ENCODE measurements around the gene WDR7.

Gene WDR7

GRCh38 chr18:56709463-56709862 is 58.3 kb downstream of the WDR7 start:
- H2AFZ ChIP-seq (ENCODE audit: low read length): no peak overlapping the region
- H3K27ac ChIP-seq (ENCODE audit: low read length): no peak overlapping the region
- H3K79me2 ChIP-seq (ENCODE audit: low read length): no peaks in the 10 kb centered on the region
- H3F3A ChIP-seq (ENCODE audit: insufficient read depth, low read length): no peaks in the 10 kb centered on the region
- H3K27me3 ChIP-seq (replicated peaks; ENCODE audit: insufficient read depth, low read length): no peaks in the 10 kb centered on the region
- H4K20me1 ChIP-seq (ENCODE audit: insufficient read depth, low read length): no peaks in the 10 kb centered on the region
- H3K9me2 ChIP-seq (replicated peaks; ENCODE audit: insufficient read depth, low read length): no peaks in the 10 kb centered on the region
- H3K36me3 ChIP-seq (replicated peaks; ENCODE audit: insufficient read depth, low read length): no peaks in the 10 kb centered on the region
- H3K9ac ChIP-seq (ENCODE audit: low read length): no peak overlapping the region
- no peak overlapping the region for H3K4me3 ChIP-seq (ENCODE audit: low read length)
- TF ChIP-seq CTCF (IDR thresholded peaks at IDR 0.05; ENCODE audit: low read length): peak; percentile 35
- no peak for TF ChIP-seq EZH2 (optimal IDR thresholded peaks at IDR 0.05; ENCODE audit: low read depth, low read length)
- no peak for TF ChIP-seq EZH2phosphoT487 (IDR thresholded peaks at IDR 0.05; ENCODE audit: low read length)
- DNase-seq: peak; percentile 56
- H3K4me1 ChIP-seq (ENCODE audit: low read length): no peaks in the 10 kb centered on the region
- H3K9me3 ChIP-seq (replicated peaks; ENCODE audit: insufficient read depth, low read length): no peaks in the 10 kb centered on the region
- no peak overlapping the region for H3K4me2 ChIP-seq (ENCODE audit: low read depth, low read length)

GRCh38 chr18:56711708-56712445 is 60.7 kb downstream of the WDR7 start:
- TF ChIP-seq EZH2 (optimal IDR thresholded peaks at IDR 0.05; ENCODE audit: low read depth, low read length) (no peak), EZH2phosphoT487 (IDR thresholded peaks at IDR 0.05; ENCODE audit: low read length) (no peak), CTCF (IDR thresholded peaks at IDR 0.05; ENCODE audit: low read length) (no peak)
- no peaks in the 10 kb centered on the region for H4K20me1 ChIP-seq (ENCODE audit: insufficient read depth, low read length)
- H2AFZ ChIP-seq (ENCODE audit: low read length): no peak overlapping the region
- H3K9me3 ChIP-seq (replicated peaks; ENCODE audit: insufficient read depth, low read length): no peaks in the 10 kb centered on the region
- no peak for DNase-seq
- H3K4me1 ChIP-seq (ENCODE audit: low read length): peaks cover 3% of the 10 kb centered on the region; the same call in 1 of the 2 replicates
- H3K4me2 ChIP-seq (ENCODE audit: low read depth, low read length): no peak overlapping the region
- H3F3A ChIP-seq (ENCODE audit: insufficient read depth, low read length): no peaks in the 10 kb centered on the region
- no peaks in the 10 kb centered on the region for H3K9me2 ChIP-seq (replicated peaks; ENCODE audit: insufficient read depth, low read length)
- H3K27me3 ChIP-seq (replicated peaks; ENCODE audit: insufficient read depth, low read length): no peaks in the 10 kb centered on the region
- H3K27ac ChIP-seq (ENCODE audit: low read length): no peak overlapping the region
- H3K4me3 ChIP-seq (ENCODE audit: low read length): no peak overlapping the region
- H3K79me2 ChIP-seq (ENCODE audit: low read length): no peaks in the 10 kb centered on the region
- no peaks in the 10 kb centered on the region for H3K36me3 ChIP-seq (replicated peaks; ENCODE audit: insufficient read depth, low read length)
- H3K9ac ChIP-seq (ENCODE audit: low read length): no peak overlapping the region

DNA sequence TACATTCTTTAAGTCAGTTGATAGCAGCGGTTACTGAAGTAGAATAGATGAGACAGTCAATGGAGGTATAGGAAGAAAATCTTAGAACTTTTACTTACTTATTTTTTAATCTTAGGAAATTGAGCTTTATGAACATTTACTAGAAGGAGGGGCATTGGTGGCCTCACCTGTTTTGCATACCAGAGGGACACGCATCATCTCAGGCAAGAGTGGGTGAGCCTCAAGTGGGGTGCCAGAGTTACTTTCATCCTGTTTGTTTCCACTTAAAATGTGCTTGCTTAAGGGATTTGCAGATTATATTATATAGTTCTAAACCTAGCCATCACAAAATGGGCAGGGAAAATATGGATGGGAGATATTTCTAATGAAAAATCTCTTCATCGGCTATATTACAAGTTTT is 61.6 kb downstream of the WDR7 start:
- TF ChIP-seq EZH2 (optimal IDR thresholded peaks at IDR 0.05; ENCODE audit: low read depth, low read length): no peak
- no peak for TF ChIP-seq CTCF (IDR thresholded peaks at IDR 0.05; ENCODE audit: low read length)
- TF ChIP-seq EZH2phosphoT487 (IDR thresholded peaks at IDR 0.05; ENCODE audit: low read length): no peak
- no peak overlapping the region for H3K9ac ChIP-seq (ENCODE audit: low read length)

More for the DNA sequence above, 61.6 kb downstream of the WDR7 start:
- H3K4me3 ChIP-seq (ENCODE audit: low read length): no peak overlapping the region
- no peaks in the 10 kb centered on the region for H3K36me3 ChIP-seq (replicated peaks; ENCODE audit: insufficient read depth, low read length)
- no peak overlapping the region for H2AFZ ChIP-seq (ENCODE audit: low read length)
- no peaks in the 10 kb centered on the region for H3F3A ChIP-seq (ENCODE audit: insufficient read depth, low read length)
- H4K20me1 ChIP-seq (ENCODE audit: insufficient read depth, low read length): no peaks in the 10 kb centered on the region
- H3K4me1 ChIP-seq (ENCODE audit: low read length): peaks cover 5% of the 10 kb centered on the region; the same call in 1 of the 2 replicates
- no peaks in the 10 kb centered on the region for H3K9me2 ChIP-seq (replicated peaks; ENCODE audit: insufficient read depth, low read length)
- H3K27me3 ChIP-seq (replicated peaks; ENCODE audit: insufficient read depth, low read length): no peaks in the 10 kb centered on the region
- no peak overlapping the region for H3K4me2 ChIP-seq (ENCODE audit: low read depth, low read length)
- no peak for DNase-seq
- H3K27ac ChIP-seq (ENCODE audit: low read length): no peak overlapping the region
- no peaks in the 10 kb centered on the region for H3K9me3 ChIP-seq (replicated peaks; ENCODE audit: insufficient read depth, low read length)
- no peaks in the 10 kb centered on the region for H3K79me2 ChIP-seq (ENCODE audit: low read length)
